Non-pigmented ciliary epithelial cell (primary cell): ENCODE data around the gene SRGN.
"Not testable (repeated sequence)": the region's sequence is repeated elsewhere in the genome, so short reads cannot be mapped to it uniquely, and the experiment has no call there.

Source experiments
- DNase-seq: peaks from one replicate; pipeline ENCODE4 v3.0.0-alpha.2; 2010; ENCODE audit warnings: low read depth

The SRGN gene

GRCh38 chr10:69087590-69088470 is at the start of gene SRGN:
TSS of gene SRGN (plus strand) at chr10:69088103. CDS start at chr10:69088158, 55 bp downstream.
- peak; percentile 76 for DNase-seq

- not testable (repeated sequence) for DNase-seq
Observed at GRCh38 chr10:69040904-69041303, 47.0 kb upstream of the SRGN start.

- no peak for DNase-seq
Observed at GRCh38 chr10:69042417-69042816, 45.5 kb upstream of the SRGN start.

GRCh38 chr10:69042838-69043237 is 45.1 kb upstream of the SRGN start:
- DNase-seq: no peak

- no peak for DNase-seq
Observed at GRCh38 chr10:69043931-69044531, 43.9 kb upstream of the SRGN start.

- DNase-seq: no peak
Observed at GRCh38 chr10:69044546-69044945, 43.4 kb upstream of the SRGN start.

- no peak for DNase-seq
Observed at GRCh38 chr10:69045441-69046300, 42.2 kb upstream of the SRGN start.

GRCh38 chr10:69047111-69047832 is 40.6 kb upstream of the SRGN start:
- no peak for DNase-seq

GRCh38 chr10:69048103-69048502 is 39.8 kb upstream of the SRGN start:
- no peak for DNase-seq

GRCh38 chr10:69049566-69049961 is 38.3 kb upstream of the SRGN start:
- no peak for DNase-seq

GRCh38 chr10:69051303-69051702 is 36.6 kb upstream of the SRGN start:
- no peak for DNase-seq

GRCh38 chr10:69051710-69052487 is 36.0 kb upstream of the SRGN start:
- DNase-seq: no peak

GRCh38 chr10:69052736-69053135 is 35.2 kb upstream of the SRGN start:
- DNase-seq: no peak

GRCh38 chr10:69055241-69055640 is 32.7 kb upstream of the SRGN start:
- no peak for DNase-seq

- DNase-seq: no peak
Observed at GRCh38 chr10:69056129-69056528, 31.8 kb upstream of the SRGN start.

- no peak for DNase-seq
Observed at GRCh38 chr10:69056536-69057260, 31.2 kb upstream of the SRGN start.

GRCh38 chr10:69057261-69057950 is 30.5 kb upstream of the SRGN start:
- no peak for DNase-seq

- DNase-seq: no peak
Observed at GRCh38 chr10:69057951-69058297, 30.0 kb upstream of the SRGN start.

GRCh38 chr10:69060127-69060798 is 27.6 kb upstream of the SRGN start:
- no peak for DNase-seq
